HCEC 1CT (cell line): Measurements from ENCODE around the gene RRN3.
A peak's percentile ranks its signal among the peaks of the same experiment; 100 is the strongest.
"Not testable (repeated sequence)": the region's sequence is repeated elsewhere in the genome, so short reads cannot be mapped to it uniquely, and the experiment has no call there.

Experiments
- DNase-seq: peaks from one replicate; pipeline ENCODE4 v3.0.0-alpha.2; 2017

The RRN3 gene

GRCh38 chr16:15093955-15094827, at the start of gene RRN3:
RRN3 (minus strand) TSS chr16:15094272; CDS start chr16:15094233, 39 bp downstream.
- peak; percentile 93 for DNase-seq

- not testable (repeated sequence) for DNase-seq
Measured at GRCh38 chr16:15143601-15144091, 49.6 kb upstream of the RRN3 start.

- not testable (repeated sequence) for DNase-seq
Measured at GRCh38 chr16:15142891-15143600, 49.0 kb upstream of the RRN3 start.

GRCh38 chr16:15142107-15142890, 48.2 kb upstream of the RRN3 start:
- DNase-seq, result not testable (repeated sequence)

GRCh38 chr16:15141586-15141985, 47.5 kb upstream of the RRN3 start:
- DNase-seq, result no peak

GRCh38 chr16:15140444-15141365, 46.6 kb upstream of the RRN3 start:
- not testable (repeated sequence) for DNase-seq

GRCh38 chr16:15137514-15137913, 43.4 kb upstream of the RRN3 start:
- DNase-seq, result not testable (repeated sequence)

- DNase-seq, result not testable (repeated sequence)
Measured at GRCh38 chr16:15135483-15136360, 41.6 kb upstream of the RRN3 start.

- DNase-seq, result not testable (repeated sequence)
Measured at GRCh38 chr16:15134752-15135482, 40.8 kb upstream of the RRN3 start.

GRCh38 chr16:15133554-15133953, 39.5 kb upstream of the RRN3 start:
- DNase-seq, result not testable (repeated sequence)

GRCh38 chr16:15132719-15133428, 38.8 kb upstream of the RRN3 start:
- not testable (repeated sequence) for DNase-seq

- DNase-seq, result not testable (repeated sequence)
Measured at GRCh38 chr16:15130943-15131700, 37.0 kb upstream of the RRN3 start.

GRCh38 chr16:15130256-15130932, 36.3 kb upstream of the RRN3 start:
- not testable (repeated sequence) for DNase-seq

GRCh38 chr16:15127641-15128425, 33.8 kb upstream of the RRN3 start:
- not testable (repeated sequence) for DNase-seq

GRCh38 chr16:15100372-15100987, 6.4 kb upstream of the RRN3 start:
- not testable (repeated sequence) for DNase-seq

- not testable (repeated sequence) for DNase-seq
Measured at GRCh38 chr16:15099366-15099909, 5.4 kb upstream of the RRN3 start.
